Erythroblast (primary cell): ENCODE results near the gene LIN7A.

Source experiments
- GATA1 ChIP-seq: IDR thresholded peaks from 2 replicates; pipeline ENCODE4 v1.6.1; 2011; ENCODE audit warnings: low read depth, mild to moderate bottlenecking, control low read depth, low read length, moderate library complexity
- POLR2A ChIP-seq: IDR thresholded peaks from 2 replicates; pipeline ENCODE4 v1.6.1; 2011; ENCODE audit warnings: mild to moderate bottlenecking, low read length

DNA sequence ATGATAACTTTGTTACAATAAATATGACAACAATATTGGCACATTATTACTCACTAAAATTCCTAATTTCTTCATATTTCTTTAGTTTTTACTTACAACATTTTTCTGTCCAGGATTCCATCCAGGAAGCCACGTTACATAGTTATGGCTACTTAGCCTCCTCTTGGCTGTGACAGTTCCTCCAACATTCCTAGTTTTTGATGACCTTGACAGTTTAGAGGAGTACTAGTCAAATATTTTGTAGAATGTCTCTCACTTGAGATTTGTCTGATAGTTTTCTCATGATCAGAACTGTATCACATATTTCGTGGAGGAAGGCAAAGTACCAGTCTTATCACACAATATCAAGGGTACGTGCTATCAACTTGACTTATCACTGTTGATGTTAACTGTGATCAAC, 29.8 kb upstream of the LIN7A start:
- TF ChIP-seq POLR2A (no peak), GATA1 (no peak)
